Gastroesophageal sphincter (tissue), 4 donors: Measurements from ENCODE around the gene ZCCHC7. TPM values are rescaled to one million over a fixed set of nuclear protein-coding genes. Genes with fewer than 3 reads are reported as not detected.

ENCODE experiments used
- ATAC-seq: fragments of 150-250 bp; one replicate; pipeline ENCODE4 v1.9.1; 2016; ENCODE audit warnings: mild to moderate bottlenecking, moderate library complexity
- H3K27ac ChIP-seq, 4 donors: fragments of 200-600 bp; sonication (generic) in 3 of 4; 1 replicate in 3 of 4; 2 replicates in 1 of 4; pipeline ENCODE4 v1.5.1; 2016 to 2019
- H3K27me3 ChIP-seq: fragments of 200-600 bp; sonication (generic); one replicate; pipeline ENCODE4 v1.5.1; 2019
- H3K36me3 ChIP-seq, 2 donors: fragments of 200-600 bp; sonication (generic); one replicate each; pipeline ENCODE4 v1.5.1; 2019; ENCODE audit warnings: control low read depth in 1 of 2
- H3K4me1 ChIP-seq, 3 donors: fragments of 200-600 bp; sonication (generic); 1 replicate in 2 of 3; 2 replicates in 1 of 3; pipeline ENCODE4 v1.5.1; 2016 to 2019; ENCODE audit warnings: control low read depth in 2 of 3
- H3K4me3 ChIP-seq, 2 donors: fragments of 200-600 bp; sonication (generic); one replicate each; pipeline ENCODE4 v1.5.1; 2019; ENCODE audit warnings: mild to moderate bottlenecking in 1 of 2, moderate library complexity in 1 of 2
- H3K9me3 ChIP-seq, 3 donors: fragments of 200-600 bp; sonication (generic); one replicate each; pipeline ENCODE4 v1.5.1; 2017 to 2019; ENCODE audit warnings: control low read depth in 2 of 3
- CTCF ChIP-seq, 4 experiments: fragments of 200-600 bp in 2 of 4; fragments of 450-650 bp in 2 of 4; sonication (generic) in 1 of 4; IDR thresholded peaks; one replicate each; pipeline ENCODE4 v1.5.1; 2017 to 2019; ENCODE audit warnings: antibody characterized with exemption in 4 of 4, mild to moderate bottlenecking in 2 of 4, moderate library complexity in 2 of 4
- EP300 ChIP-seq: sonication (generic); formaldehyde crosslinking; IDR thresholded peaks from one replicate; pipeline ENCODE4 v1.6.1; 2017; ENCODE audit warnings: antibody characterized with exemption, mild to moderate bottlenecking
- POLR2A ChIP-seq, 2 donors: fragments of 450-650 bp; IDR thresholded peaks; one replicate each; pipeline ENCODE4 v1.6.1; 2017; ENCODE audit warnings: antibody characterized with exemption in 2 of 2, mild to moderate bottlenecking in 2 of 2, moderate library complexity in 1 of 2
- POLR2AphosphoS5 ChIP-seq: sonication (generic); formaldehyde crosslinking; IDR thresholded peaks from one replicate; pipeline ENCODE4 v1.6.1; 2017; ENCODE audit warnings: antibody characterized with exemption
- WGBS, 2 donors: methylation state at CpG; one replicate each; pipeline ENCODE4 v1.1.5; 2018; ENCODE audit warnings: low coverage in 1 of 2; 5-methylcytosine and 5-hydroxymethylcytosine counted together
- total RNA-seq, 4 donors: library from RNA; depleted of rRNA; stranded (reverse); fragments of >200 nt; gene quantifications; one replicate each; pipeline ENCODE4 v1.1.0, GENCODE V29; 2016

Gene ZCCHC7
- total RNA-seq, 4 donors from 2014 or later: 12.1 to 23.5 (median 17.6) TPM

- no peaks in the 10 kb centered on the region for H3K9me3 ChIP-seq
- TF ChIP-seq EP300 (no peak), CTCF (IDR thresholded peaks at IDR 0.05) (no peak), POLR2AphosphoS5 (no peak)
- H3K4me3 ChIP-seq: no peak overlapping the region
- no peak for ATAC-seq
- no peak overlapping the region for H3K27ac ChIP-seq
- WGBS, 2 donors: 64 to 73% methylated on average over 1 of the region's 1 CpG
- no peaks in the 10 kb centered on the region for H3K27me3 ChIP-seq
- H3K4me1 ChIP-seq: no peaks in the 10 kb centered on the region
- H3K36me3 ChIP-seq: no peaks in the 10 kb centered on the region
Observed at GRCh38 chr9:37215830-37216229, 95.5 kb downstream of the ZCCHC7 start.

- H3K27ac ChIP-seq: no peak overlapping the region
- H3K27me3 ChIP-seq: no peaks in the 10 kb centered on the region
- no peaks in the 10 kb centered on the region for H3K9me3 ChIP-seq
- no peaks in the 10 kb centered on the region for H3K36me3 ChIP-seq
- no peak for TF ChIP-seq POLR2A (IDR thresholded peaks at IDR 0.05)
- no peak for TF ChIP-seq CTCF (IDR thresholded peaks at IDR 0.05)
- TF ChIP-seq POLR2AphosphoS5: no peak
- TF ChIP-seq EP300: no peak
- no peak overlapping the region for H3K4me3 ChIP-seq
- ATAC-seq: no peak
- 84 to 97% methylated on average over 2 of the region's 2 CpGs for WGBS, 2 donors
- H3K4me1 ChIP-seq: no peaks in the 10 kb centered on the region
Observed at GRCh38 chr9:37217161-37217560, 96.8 kb downstream of the ZCCHC7 start.

GRCh38 chr9:37218800-37219425 is 98.5 kb downstream of the ZCCHC7 start:
- Histone ChIP-seq H3K27ac (no peak overlapping the region), H3K36me3 (no peaks in the 10 kb centered on the region), H3K27me3 (no peaks in the 10 kb centered on the region), H3K4me1 (no peaks in the 10 kb centered on the region), H3K4me3 (no peak overlapping the region), H3K9me3 (no peaks in the 10 kb centered on the region)
- no peak for TF ChIP-seq POLR2AphosphoS5
- no peak for TF ChIP-seq POLR2A (IDR thresholded peaks at IDR 0.05)
- no peak for TF ChIP-seq CTCF (IDR thresholded peaks at IDR 0.05)
- no peak for TF ChIP-seq EP300
- ATAC-seq: no peak
- 75 to 89% methylated on average over 4 to 5 of the region's 5 CpGs for WGBS, 2 donors

GRCh38 chr9:37220971-37221370 is 100.6 kb downstream of the ZCCHC7 start:
- no peak for ATAC-seq
- H3K36me3 ChIP-seq: no peaks in the 10 kb centered on the region
- H3K9me3 ChIP-seq: no peaks in the 10 kb centered on the region
- no peaks in the 10 kb centered on the region for H3K27me3 ChIP-seq
- WGBS, 2 donors: 85 to 92% methylated on average over 4 of the region's 4 CpGs
- H3K4me1 ChIP-seq: no peaks in the 10 kb centered on the region
- H3K27ac ChIP-seq: no peak overlapping the region
- H3K4me3 ChIP-seq: no peak overlapping the region
- no peak for TF ChIP-seq EP300
- no peak for TF ChIP-seq CTCF (IDR thresholded peaks at IDR 0.05)
- no peak for TF ChIP-seq POLR2A (IDR thresholded peaks at IDR 0.05)
- TF ChIP-seq POLR2AphosphoS5: no peak

- Histone ChIP-seq H3K27ac (no peak overlapping the region), H3K27me3 (no peaks in the 10 kb centered on the region), H3K9me3 (no peaks in the 10 kb centered on the region), H3K4me3 (no peak overlapping the region), H3K36me3 (no peaks in the 10 kb centered on the region), H3K4me1 (no peaks in the 10 kb centered on the region)
- 78 to 92% methylated on average over 1 of the region's 1 CpG for WGBS, 2 donors
- TF ChIP-seq CTCF (IDR thresholded peaks at IDR 0.05): no peak
- no peak for TF ChIP-seq POLR2AphosphoS5
- no peak for TF ChIP-seq EP300
- TF ChIP-seq POLR2A (IDR thresholded peaks at IDR 0.05): no peak
- no peak for ATAC-seq
Observed at GRCh38 chr9:37221489-37222106, 101.2 kb downstream of the ZCCHC7 start.
